ENCODE data around the gene GALNT11.

Gene GALNT11

GRCh38 chr7:152161171-152161570, 135.7 kb downstream of the GALNT11 start:
- no peak for DNase-seq

GRCh38 chr7:152162287-152162686, 136.8 kb downstream of the GALNT11 start:
- no peak for DNase-seq
